NCI-H2227 treated with DMSO at 0.1 percent for 48 hours (cell line): ENCODE results near the gene EFCAB7.

Experiments
- DNase-seq: peaks from one replicate; lab custom pipeline; 2025; lab: John Stamatoyannopoulos, UW

The EFCAB7 gene

DNA sequence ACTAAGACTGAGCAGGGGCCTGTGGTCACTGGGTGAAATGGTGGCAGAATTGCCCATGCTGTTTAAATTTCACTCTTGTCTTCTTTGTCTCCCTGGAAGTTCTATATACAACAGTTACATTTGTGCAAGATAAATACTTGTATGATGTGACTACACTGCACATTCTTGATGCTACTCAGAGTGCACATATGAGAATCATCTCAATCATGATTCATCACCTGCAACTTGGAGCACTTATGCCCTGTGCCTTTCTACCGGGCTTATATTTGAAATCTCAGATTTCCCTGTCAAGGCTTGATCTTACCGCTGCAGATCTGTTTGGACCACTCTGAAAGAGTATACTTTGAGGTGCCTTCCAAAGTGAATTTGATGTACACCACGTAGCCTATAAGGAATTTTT lies 80.5 kb downstream of the EFCAB7 start:
- no peak for DNase-seq

DNA sequence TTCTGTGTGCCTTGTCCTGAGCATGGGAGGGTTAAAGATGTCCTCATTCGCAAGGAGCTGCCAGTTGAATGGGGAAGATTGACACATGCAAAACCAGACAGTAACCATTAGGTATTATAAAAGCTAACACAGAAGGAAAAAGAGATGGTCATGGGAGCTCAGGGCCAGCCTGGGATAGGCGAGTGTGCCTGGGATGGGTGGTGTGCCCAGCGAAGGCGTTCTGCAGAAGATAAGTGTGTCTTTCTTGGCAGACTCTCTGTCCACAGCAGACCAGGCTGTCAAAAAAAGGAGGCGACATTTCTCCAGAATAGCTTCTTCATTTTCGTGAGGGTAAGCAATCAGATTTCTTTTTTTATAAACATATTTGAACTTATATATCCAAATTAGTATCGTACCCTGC lies 84.0 kb downstream of the EFCAB7 start:
- no peak for DNase-seq

DNA sequence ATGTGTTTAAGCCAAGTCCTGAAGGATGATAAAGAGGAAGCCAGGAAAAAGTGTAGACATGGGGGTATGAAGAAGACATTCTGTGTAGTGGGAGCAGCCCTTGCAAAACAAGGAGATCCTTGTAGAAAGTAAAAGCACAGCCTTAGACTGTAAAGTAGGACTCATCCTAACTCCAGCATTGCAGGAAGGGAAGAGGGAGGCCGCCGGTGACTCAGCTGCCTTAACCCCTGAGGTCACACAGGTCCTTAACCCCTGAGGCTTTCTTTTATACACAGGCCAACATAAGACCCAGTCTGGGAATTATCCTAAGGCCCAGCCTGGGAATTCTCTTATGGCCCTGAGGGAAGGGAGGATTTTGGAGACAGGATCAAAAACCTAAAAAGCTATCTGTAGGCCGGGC lies 87.9 kb downstream of the EFCAB7 start:
- DNase-seq, result no peak

DNA sequence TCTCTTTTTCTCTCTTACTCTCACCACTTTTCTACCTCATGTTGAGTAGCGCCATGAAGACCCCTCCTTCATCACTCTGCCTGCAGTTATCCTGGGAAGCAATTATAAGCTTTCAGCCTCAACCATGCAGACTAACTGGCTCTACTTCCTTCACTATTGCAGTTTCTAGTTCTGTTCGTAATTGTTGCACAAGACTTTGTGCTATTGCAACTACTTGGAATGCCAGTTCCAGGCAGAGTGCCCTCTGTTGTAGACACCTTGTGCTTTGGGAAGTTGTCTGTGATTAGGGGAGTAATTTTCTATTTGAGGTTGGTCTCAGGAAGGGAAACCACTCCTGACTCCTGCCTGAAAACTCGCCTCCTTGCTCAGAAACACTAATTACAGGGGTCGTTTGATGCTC lies 89.2 kb downstream of the EFCAB7 start:
- no peak for DNase-seq

DNA sequence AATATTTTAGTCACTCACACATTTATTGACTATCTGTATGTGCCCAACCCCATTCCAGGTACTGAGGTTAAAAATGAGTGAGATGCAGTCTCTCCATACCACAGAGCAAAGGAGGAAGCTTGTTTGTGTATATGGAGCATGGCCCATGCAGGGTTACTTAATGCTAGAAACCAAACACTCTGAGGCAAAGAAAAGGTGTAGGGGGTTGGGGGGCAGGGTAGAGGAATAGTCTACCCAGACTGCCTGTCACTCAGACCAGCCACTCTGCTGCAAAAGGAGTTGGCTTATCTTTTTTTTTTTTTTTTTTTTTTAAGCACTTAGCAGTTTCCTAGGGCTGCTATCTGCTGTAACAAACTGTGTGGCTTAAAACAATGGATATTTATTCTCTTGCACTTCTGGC lies 89.6 kb downstream of the EFCAB7 start:
- DNase-seq, result no peak

DNA sequence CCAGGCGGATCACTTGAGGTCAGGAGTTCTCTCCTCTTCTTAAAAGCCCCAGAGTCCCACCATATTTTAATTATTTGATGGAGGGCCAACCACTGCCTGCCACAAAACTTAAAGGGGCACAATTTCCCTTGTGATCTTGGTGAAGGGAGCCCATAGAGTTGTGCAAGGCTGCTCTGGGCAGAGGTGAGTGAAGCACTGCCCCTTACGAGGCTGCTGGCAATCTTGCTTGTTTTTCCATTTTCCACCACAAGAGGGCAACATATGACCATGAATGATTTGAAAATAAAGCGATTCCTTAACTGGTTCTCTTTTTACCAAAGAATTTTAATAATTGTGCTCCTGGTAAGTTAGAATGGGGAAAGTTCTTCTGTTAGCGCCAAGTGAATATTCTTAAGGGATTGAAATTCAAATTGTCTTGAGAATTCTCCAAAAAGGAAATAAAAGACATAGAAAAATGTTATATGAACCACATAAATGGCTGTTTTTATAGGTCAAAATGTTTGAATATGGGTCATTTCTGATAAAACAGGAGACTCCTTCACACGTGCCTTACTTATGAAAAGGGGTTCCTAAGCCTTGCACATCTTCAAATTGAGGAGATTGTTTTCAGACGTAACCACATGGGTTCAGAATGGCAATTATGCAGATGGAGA lies 92.6 kb downstream of the EFCAB7 start:
- peak; percentile 83 for DNase-seq

DNA sequence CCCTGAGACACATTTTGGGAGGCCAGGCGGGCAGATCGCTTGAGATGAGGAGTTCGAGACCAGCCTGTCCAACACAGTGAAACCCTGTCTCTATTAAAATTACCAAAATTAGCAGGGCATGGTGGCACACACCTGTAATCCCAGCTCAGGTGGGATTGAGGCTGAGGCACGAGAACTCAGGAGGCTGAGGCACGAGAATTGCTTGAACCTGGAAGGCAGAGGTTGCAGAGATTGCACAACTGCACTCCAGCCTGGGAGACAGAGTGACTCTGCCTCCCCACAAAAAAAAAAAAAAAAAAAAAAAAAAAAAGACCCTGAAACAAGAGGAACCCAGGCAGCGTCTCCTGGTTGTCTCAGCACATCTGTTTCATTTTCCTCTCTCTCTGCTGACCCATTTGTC lies 94.1 kb downstream of the EFCAB7 start:
- DNase-seq, result no peak

DNA sequence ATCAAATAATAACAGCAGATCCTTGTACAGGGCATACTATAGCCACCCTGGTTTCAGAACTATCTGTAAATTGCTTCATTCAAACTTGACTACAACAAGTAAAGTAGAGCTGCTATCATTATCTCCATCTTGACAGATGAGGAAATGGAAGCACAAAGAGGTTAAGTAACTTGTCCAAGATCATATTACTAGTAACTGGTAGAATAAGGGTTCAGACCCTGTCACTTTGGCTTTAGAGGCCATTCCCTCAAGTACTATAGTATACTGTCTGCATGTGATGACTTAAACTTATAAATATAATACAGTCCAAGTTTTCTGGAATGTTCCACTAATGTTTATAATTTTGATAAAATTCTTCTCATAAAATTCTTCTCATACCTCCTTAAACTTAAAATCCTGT lies 94.7 kb downstream of the EFCAB7 start:
- no peak for DNase-seq

DNA sequence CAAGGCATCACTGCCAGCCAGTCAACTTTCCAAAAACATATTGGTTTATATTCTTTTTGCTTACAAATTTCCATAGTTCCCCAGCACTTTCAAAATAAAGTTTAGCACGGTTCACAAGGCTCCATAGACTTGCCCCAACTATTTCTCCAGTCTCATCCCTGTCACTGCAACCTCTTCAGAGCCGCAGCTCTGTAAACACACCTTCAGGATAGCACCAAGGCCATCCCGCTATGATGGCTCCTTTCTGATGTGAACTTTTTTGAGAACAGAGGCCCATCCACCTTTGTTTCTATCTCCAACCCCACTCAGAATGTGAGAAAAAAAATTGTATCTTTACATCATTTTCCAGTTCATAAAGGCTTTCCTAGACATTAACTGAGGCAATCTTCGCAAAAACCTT lies 96.2 kb downstream of the EFCAB7 start:
- DNase-seq, result no peak

DNA sequence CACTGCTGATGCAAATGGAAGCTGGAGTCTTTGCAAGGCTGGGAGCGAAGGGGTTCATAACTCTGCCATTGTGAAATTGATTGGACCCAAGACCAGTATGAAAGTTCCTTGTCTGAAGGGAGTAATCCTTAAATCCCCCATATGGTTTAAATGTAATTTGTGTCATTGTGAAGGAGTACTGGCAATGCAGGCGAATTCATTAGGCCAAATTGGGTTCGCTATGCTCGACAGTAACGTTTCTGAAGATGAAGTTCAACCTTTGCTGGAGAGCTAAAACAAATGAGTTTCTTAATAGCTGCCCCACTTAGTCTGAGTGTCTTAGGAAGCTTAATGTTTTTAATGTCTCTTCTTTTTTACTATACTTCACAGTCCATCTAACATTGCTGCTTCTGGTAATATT lies 97.3 kb downstream of the EFCAB7 start:
- no peak for DNase-seq

DNA sequence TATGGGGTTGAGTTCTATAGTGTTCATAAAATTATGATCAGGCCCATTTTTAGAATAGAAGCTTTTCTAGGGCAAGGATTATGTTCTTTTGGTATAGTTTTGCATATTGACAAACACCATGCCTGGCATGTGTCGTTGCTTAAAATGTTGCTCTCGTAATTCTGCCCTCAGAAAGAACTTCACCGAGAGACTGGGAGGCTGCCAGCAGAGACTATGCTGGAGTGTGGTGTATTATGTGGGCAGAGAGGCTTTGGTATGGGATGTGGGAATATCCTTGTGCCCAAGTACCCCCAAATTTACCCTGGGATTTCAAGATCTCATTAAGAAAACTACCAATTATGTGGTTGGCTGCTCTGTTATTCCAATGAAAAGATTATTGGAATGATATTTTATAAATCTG lies 97.8 kb downstream of the EFCAB7 start:
- DNase-seq, result no peak

DNA sequence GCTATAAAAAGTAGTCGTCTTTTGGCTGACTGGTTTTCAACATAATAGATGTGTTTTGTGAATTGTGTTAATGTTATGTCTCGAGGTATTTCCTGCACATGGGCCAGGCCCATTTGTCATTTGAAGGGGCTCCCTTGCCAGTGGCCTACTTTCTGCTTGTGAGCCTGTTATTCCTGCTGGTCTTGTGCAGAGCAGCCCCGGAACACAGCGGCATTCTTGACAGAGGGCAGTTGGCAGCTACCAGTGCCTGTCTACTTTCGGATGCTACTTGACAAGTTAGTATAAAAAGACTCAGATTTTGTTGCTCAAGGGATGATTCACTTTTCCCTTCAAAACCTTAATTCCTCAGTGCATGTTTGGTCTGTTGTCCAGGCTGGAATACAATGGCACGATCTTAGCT lies 98.4 kb downstream of the EFCAB7 start:
- no peak for DNase-seq
